Measurements from ENCODE around the gene INPP5K. TPM values are rescaled to one million over a fixed set of nuclear protein-coding genes. Genes with fewer than 3 reads are reported as not detected.

The INPP5K gene
- total RNA-seq, 1 donor from 2014 or later: 31.6 TPM

GRCh38 chr17:1471490-1471889 lies 44.9 kb downstream of the INPP5K start:
- TF ChIP-seq CTCF (IDR thresholded peaks at IDR 0.05; ENCODE audit: insufficient read depth, low read length, severe bottlenecking): no peak
- FAIRE-seq: no peak
- peaks cover 42% of the 10 kb centered on the region for H3K36me3 ChIP-seq (ENCODE audit: control insufficient read depth, insufficient read depth, low read length)
- no peaks in the 10 kb centered on the region for H3K27me3 ChIP-seq (ENCODE audit: control insufficient read depth, insufficient read depth, low read length)
- no peak for DNase-seq (ENCODE audit: low read depth)
- H3K4me3 ChIP-seq (ENCODE audit: low read depth, low read length): no peak overlapping the region

- H3K36me3 ChIP-seq (ENCODE audit: control insufficient read depth, insufficient read depth, low read length): peaks cover 42% of the 10 kb centered on the region
- no peak for FAIRE-seq
- no peaks in the 10 kb centered on the region for H3K27me3 ChIP-seq (ENCODE audit: control insufficient read depth, insufficient read depth, low read length)
- DNase-seq (ENCODE audit: low read depth): no peak
- TF ChIP-seq CTCF (IDR thresholded peaks at IDR 0.05; ENCODE audit: insufficient read depth, low read length, severe bottlenecking): no peak
- H3K4me3 ChIP-seq (ENCODE audit: low read depth, low read length): no peak overlapping the region
Measured at GRCh38 chr17:1470755-1471462, 45.5 kb downstream of the INPP5K start.

DNA sequence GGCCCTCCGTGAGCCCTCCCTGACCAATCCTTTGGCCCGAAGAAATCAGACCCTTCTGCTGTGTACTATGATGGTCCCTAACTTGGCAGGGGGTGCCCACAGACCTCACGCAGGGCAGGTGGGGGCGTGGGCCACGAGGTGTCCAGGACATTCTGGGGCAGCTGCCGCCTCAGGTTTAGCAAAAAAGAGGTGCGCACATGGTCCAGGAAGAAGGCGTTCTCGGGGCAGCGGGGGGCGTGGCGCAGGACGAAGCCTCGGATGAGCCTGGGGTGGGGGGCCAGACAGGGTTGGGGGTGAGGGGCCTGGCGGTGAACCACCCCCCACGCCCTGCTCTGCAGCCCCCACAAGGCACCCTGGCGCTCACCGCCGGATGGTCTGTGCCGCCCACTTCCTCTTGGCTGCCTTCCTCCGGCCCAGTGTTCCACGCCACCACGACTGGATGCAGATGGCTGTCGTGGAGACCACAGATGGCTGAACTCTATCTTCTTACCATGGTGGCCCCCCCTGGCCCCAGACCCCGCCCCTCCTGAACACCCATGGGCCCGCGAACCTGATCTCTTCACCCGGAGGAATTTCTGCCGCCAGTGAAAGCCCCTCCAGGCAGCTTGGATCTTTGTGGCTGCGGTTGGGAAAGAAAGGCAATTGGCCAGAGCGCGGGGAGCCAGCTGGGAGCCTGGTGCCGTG lies 46.2 kb downstream of the INPP5K start:
- FAIRE-seq (no peak), DNase-seq (ENCODE audit: low read depth) (no peak)
- H3K27me3 ChIP-seq (ENCODE audit: control insufficient read depth, insufficient read depth, low read length): no peaks in the 10 kb centered on the region
- TF ChIP-seq CTCF (IDR thresholded peaks at IDR 0.05; ENCODE audit: insufficient read depth, low read length, severe bottlenecking): no peak
- H3K36me3 ChIP-seq (ENCODE audit: control insufficient read depth, insufficient read depth, low read length): peaks cover 42% of the 10 kb centered on the region
- H3K4me3 ChIP-seq (ENCODE audit: low read depth, low read length): no peak overlapping the region

- no peak for TF ChIP-seq CTCF (IDR thresholded peaks at IDR 0.05; ENCODE audit: insufficient read depth, low read length, severe bottlenecking)
- DNase-seq (ENCODE audit: low read depth) (no peak), FAIRE-seq (no peak)
- Histone ChIP-seq H3K4me3 (ENCODE audit: low read depth, low read length) (no peak overlapping the region), H3K27me3 (ENCODE audit: control insufficient read depth, insufficient read depth, low read length) (no peaks in the 10 kb centered on the region), H3K36me3 (ENCODE audit: control insufficient read depth, insufficient read depth, low read length) (peaks cover 40% of the 10 kb centered on the region)
Measured at GRCh38 chr17:1469231-1469852, 47.1 kb downstream of the INPP5K start.

DNA sequence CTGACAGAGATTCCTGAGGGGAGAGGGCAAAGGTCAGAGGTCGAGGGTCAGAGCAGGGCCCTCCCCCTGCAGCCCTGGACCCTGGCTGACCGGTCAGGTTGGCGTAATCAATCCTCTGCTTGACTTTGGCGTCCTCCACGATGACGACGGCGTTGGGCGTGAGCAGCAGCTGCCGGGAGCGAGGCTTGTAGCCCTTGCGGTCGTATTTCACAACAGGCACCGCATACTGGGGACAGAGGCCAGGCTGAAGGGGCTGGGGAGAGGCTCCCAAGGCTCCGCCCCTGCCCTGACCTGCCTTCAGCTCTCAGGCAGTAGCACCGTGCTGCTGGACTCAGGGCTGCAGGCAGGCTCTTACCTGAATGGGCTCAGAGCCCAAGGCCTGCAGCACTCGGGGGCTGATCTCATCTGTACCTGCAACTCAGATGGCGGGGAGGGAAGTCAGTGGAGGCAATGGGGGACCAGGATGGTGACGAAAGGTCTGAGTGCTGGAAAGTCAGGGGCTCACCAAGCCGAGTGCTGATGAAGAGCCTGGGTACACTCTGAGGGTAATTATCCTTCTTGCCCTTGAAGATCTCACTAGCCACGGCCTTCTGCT lies 48.4 kb downstream of the INPP5K start:
- Histone ChIP-seq H3K4me3 (ENCODE audit: low read depth, low read length) (no peak overlapping the region), H3K27me3 (ENCODE audit: control insufficient read depth, insufficient read depth, low read length) (no peaks in the 10 kb centered on the region), H3K36me3 (ENCODE audit: control insufficient read depth, insufficient read depth, low read length) (peaks cover 38% of the 10 kb centered on the region)
- DNase-seq (ENCODE audit: low read depth) (no peak), FAIRE-seq (no peak)
- TF ChIP-seq CTCF (IDR thresholded peaks at IDR 0.05; ENCODE audit: insufficient read depth, low read length, severe bottlenecking): no peak

Measured in bronchial epithelial cell (primary cell).